Measurements from ENCODE around the gene PRPF39.

DNA sequence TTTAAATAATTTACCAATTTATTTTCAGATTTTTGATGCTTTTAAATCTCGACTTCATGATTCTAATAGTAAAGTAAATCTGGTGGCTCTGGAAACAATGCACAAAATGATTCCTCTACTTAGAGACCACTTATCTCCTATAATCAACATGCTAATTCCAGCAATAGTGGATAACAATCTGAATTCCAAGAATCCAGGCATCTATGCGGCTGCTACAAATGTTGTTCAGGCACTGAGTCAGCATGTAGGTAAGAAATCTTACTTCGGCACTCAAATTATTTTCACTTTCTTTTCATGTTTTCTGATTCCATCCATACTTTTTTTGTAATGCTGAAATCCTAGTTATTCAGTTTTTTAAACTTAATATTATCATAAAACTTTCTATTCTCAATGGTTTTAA is 15.5 kb upstream of the PRPF39 start:
- TF ChIP-seq, protein P1, sequence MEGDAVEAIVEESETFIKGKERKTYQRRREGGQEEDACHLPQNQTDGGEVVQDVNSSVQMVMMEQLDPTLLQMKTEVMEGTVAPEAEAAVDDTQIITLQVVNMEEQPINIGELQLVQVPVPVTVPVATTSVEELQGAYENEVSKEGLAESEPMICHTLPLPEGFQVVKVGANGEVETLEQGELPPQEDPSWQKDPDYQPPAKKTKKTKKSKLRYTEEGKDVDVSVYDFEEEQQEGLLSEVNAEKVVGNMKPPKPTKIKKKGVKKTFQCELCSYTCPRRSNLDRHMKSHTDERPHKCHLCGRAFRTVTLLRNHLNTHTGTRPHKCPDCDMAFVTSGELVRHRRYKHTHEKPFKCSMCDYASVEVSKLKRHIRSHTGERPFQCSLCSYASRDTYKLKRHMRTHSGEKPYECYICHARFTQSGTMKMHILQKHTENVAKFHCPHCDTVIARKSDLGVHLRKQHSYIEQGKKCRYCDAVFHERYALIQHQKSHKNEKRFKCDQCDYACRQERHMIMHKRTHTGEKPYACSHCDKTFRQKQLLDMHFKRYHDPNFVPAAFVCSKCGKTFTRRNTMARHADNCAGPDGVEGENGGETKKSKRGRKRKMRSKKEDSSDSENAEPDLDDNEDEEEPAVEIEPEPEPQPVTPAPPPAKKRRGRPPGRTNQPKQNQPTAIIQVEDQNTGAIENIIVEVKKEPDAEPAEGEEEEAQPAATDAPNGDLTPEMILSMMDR (IDR thresholded peaks at IDR 0.05), result no peak
- TF ChIP-seq POLR2A (IDR thresholded peaks at IDR 0.05), result no peak
